Epithelial cell of esophagus (primary cell): ENCODE data around the gene LRRC73.

Source experiments
- DNase-seq: peaks from one replicate; pipeline ENCODE4 v3.0.0; 2010; ENCODE audit warnings: low read depth
- H3K4me3 ChIP-seq: 2 replicates; pipeline ENCODE4 v1.5.1; 2011; ENCODE audit warnings: mild to moderate bottlenecking, low read length, control low read depth
- CTCF ChIP-seq: IDR thresholded peaks from 2 replicates; pipeline ENCODE4 v1.5.1; 2011; ENCODE audit warnings: low read depth, mild to moderate bottlenecking, low read length, control low read depth, inconsistent platforms; ENCODE audit not compliant: insufficient read depth; ENCODE audit errors: missing control alignments

LRRC73 gene

DNA sequence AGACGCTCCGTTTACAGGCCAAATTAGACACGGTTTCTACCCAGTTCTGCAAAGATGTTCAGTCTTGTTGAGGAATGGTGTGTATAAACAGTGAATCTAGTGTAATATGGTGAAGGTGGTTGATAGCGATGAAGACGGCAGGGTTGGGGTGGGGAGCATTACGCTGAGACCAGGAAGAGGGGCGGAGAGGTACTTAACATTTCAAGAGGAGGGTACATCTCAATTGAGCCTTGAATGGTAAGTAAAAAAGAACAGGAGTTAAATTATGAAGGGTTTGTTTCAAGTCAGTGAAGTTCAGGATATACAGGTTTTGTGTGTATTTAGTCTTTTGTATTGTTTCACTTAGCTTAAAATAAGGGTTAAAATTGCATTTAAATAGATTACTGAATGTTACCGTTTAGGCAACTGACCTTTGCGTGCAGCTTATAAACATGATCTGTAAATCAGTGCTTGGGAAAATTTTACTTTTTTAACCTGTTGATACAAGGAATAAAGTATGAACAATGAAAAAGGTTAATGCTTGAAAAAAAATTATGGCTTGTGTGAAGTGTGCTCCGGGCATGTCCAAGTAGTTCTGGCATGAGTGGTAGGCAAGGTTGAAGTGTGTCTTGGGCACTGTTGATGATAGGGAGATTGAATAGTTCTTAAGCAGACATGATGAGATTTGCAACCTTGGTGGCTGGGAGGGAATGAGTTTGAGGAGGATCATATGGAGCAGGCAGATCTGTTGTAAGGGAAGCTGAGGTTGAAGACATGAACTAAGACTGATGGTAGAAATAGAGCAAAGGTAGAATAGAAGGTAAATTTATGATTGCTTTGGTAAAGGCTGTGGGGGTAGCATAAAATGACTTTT, 7.6 kb upstream of the LRRC73 start:
- peak overlapping the region; percentile 98 for H3K4me3 ChIP-seq
- TF ChIP-seq CTCF = no peak
- DNase-seq = peak; percentile 27

GRCh38 chr6:43516697-43517504, 6.8 kb upstream of the LRRC73 start, which contains the start of the genes POLR1C and YIPF3:
Gene POLR1C (plus strand): TSS chr6:43517089. CDS start chr6:43517110, 21 bp downstream.
Gene YIPF3 (minus strand): TSS chr6:43516926. CDS start chr6:43516807, 119 bp downstream.
- peak; percentile 98 for DNase-seq
- peak within 1 kb of the TSS; percentile 98 for H3K4me3 ChIP-seq
- no peak for TF ChIP-seq CTCF

DNA sequence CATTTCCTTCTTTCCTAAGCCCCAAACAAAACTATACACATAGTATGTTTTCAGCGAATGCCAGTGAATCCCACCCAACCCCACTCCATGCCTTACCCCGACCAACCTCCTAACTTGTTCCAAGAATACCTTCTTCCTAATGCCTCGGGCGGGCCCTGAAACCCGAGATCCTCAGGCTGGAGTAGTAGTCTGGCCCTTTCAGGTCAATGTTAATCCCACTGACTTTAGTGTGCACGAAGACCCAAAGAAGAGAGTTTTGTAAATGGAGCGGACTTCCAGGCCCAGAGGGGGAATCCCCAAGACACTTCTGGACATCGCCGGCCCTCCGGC, 6.2 kb upstream of the LRRC73 start:
- peak overlapping the region; percentile 98 for H3K4me3 ChIP-seq
- DNase-seq = no peak
- TF ChIP-seq CTCF = no peak

DNA sequence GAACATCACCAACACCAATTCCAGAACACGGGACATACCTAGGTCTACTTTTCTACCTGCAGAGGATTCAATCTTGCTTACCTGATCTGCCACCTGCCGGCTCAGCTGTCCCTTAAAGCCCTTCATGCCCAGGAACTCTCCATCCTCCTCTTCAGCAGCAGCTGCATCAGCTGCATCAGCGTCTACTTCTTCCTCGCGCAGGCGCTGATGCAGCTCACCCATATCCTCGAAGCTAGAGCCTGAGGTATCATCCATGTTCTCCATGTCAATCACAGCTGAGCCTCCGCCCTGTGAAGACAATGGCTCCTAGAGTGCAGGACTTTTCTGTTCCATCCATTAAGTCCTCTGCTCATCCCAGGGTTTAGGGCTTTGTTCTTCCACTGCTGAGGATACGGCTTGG, 5.7 kb upstream of the LRRC73 start:
- H3K4me3 ChIP-seq = peak overlapping the region; percentile 98
- TF ChIP-seq CTCF = no peak
- no peak for DNase-seq

GRCh38 chr6:43511824-43512415, 1.8 kb upstream of the LRRC73 start:
- DNase-seq = no peak
- H3K4me3 ChIP-seq = no peak overlapping the region
- TF ChIP-seq CTCF = no peak

DNA sequence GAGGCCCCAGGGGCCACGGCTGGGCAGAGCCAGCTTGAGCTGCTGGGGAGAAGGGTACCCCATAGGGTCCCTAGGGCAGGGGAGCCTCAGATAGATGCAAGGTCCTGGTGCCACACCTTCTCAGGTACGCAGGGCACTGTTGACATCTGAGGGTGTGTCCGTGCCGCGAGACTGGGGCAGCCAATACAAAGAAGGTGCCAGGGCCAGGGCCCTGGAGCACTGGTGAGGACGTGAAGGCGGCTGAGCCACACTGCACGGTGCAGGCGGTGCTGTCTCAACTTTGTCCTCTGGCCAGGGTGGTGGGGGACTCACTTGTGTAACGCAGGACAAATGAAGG, 649 bp upstream of the LRRC73 start:
- DNase-seq = no peak
- H3K4me3 ChIP-seq = peak overlapping the region; percentile 53
- no peak for TF ChIP-seq CTCF
